Medulla oblongata (tissue), 1 donor: ENCODE results near the gene GGT7.
"Not testable (repeated sequence)": the region's sequence is repeated elsewhere in the genome, so short reads cannot be mapped to it uniquely, and the experiment has no call there.

Source experiments
- DNase-seq: peaks from one replicate; pipeline ENCODE4 v3.0.0-alpha.2; 2015; ENCODE audit errors: extremely low spot score

The GGT7 gene

GRCh38 chr20:34883087-34883688, 10.5 kb upstream of the GGT7 start:
- no peak for DNase-seq

- DNase-seq = no peak
Observed at GRCh38 chr20:34881689-34882088, 9.0 kb upstream of the GGT7 start.

- not testable (repeated sequence) for DNase-seq
Observed at GRCh38 chr20:34880971-34881370, 8.3 kb upstream of the GGT7 start.

- peak; percentile 63 for DNase-seq
Observed at GRCh38 chr20:34880215-34880850, 7.7 kb upstream of the GGT7 start.

GRCh38 chr20:34876406-34877282, 4.0 kb upstream of the GGT7 start, which contains the start of gene ACSS2:
TSS of gene ACSS2 (plus strand) at chr20:34876612. CDS start at chr20:34876646, 34 bp downstream.
- DNase-seq = peak; percentile 98

- no peak for DNase-seq
Observed at GRCh38 chr20:34875642-34876405, 3.2 kb upstream of the GGT7 start.

GRCh38 chr20:34874094-34874654, 1.5 kb upstream of the GGT7 start:
- DNase-seq = peak; percentile 93

- DNase-seq = peak; percentile 9
Observed at GRCh38 chr20:34873583-34874093, 982 bp upstream of the GGT7 start.

GRCh38 chr20:34871966-34872621, 562 bp downstream of the GGT7 start:
- DNase-seq = peak; percentile 12

- DNase-seq = no peak
Observed at GRCh38 chr20:34871320-34871926, 1.2 kb downstream of the GGT7 start.

- DNase-seq = no peak
Observed at GRCh38 chr20:34864216-34864615, 8.4 kb downstream of the GGT7 start.

GRCh38 chr20:34863421-34863965, 9.2 kb downstream of the GGT7 start:
- DNase-seq = no peak

- no peak for DNase-seq
Observed at GRCh38 chr20:34862724-34863123, 9.9 kb downstream of the GGT7 start.

- no peak for DNase-seq
Observed at GRCh38 chr20:34861386-34862084, 11.1 kb downstream of the GGT7 start.

GRCh38 chr20:34859826-34860545, 12.7 kb downstream of the GGT7 start:
- no peak for DNase-seq

- DNase-seq = no peak
Observed at GRCh38 chr20:34859367-34859766, 13.3 kb downstream of the GGT7 start.

- no peak for DNase-seq
Observed at GRCh38 chr20:34852298-34852697, 20.4 kb downstream of the GGT7 start.

GRCh38 chr20:34850969-34851368, 21.7 kb downstream of the GGT7 start:
- DNase-seq = no peak

GRCh38 chr20:34849778-34850177, 22.9 kb downstream of the GGT7 start:
- DNase-seq = no peak
